NCI-H2196 treated with DMSO at 0.1 percent for 48 hours (cell line): ENCODE data around the gene NDUFB10.
"Not testable (repeated sequence)": the region's sequence is repeated elsewhere in the genome, so short reads cannot be mapped to it uniquely, and the experiment has no call there.

Source experiments
- DNase-seq: peaks from one replicate; lab custom pipeline; 2025; ENCODE audit not compliant: unreplicated experiment; lab: John Stamatoyannopoulos, UW

NDUFB10 gene

DNA sequence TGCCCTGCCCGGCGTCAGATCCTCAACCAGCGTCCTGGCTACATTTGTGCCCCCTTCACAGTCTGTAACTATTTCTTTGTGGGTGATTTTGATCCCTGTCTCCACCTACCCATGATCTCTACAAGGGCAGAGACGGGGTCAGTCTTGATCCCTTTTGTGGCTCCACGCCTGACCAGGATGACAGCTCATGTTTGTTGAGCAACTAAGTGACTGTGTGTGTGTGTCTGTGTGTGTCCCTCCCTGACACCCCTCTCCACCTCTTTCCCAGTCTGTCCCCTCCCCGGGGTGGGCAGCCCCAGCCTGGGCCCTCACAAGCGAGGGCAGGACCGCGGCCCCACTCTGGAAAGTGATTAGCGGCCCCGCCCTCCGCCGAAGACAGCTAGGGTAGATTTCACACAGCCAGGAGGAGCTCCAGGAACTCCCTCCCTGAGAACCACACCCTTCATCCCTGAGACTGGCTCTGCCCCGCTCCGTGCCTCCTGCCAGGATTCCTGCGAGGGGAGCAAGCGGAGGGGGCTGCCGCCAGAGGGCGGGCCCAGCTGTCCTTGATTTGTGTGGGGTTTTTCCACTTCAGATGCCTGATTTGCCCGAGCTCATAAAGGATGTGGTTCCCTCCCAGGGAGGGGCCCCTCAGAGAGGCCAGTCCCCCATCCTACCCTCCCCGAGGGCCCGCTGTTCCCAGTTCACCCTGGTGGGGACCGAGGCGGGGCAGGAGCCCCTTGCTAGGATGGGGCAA, 35.9 kb upstream of the NDUFB10 start:
- DNase-seq, result no peak

DNA sequence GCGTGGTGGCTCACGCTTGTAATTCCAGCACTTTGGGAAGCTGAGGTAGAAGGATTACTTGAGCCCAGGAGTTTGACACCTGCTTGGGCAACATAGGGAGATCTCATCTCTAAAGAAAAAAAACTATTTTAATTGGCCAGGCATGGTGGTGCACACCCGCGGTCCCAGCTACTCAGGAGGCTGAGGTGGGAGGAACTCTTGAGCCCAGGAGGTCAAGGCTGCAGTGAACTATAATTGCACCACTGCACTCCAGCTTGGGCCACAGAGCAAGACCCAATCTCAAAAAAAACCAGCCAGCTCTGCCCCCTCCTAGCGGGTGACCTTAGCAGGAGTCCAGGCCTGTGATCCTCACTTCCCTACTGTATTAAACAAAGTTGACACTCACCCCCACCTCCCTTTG, 35.2 kb upstream of the NDUFB10 start:
- no peak for DNase-seq

DNA sequence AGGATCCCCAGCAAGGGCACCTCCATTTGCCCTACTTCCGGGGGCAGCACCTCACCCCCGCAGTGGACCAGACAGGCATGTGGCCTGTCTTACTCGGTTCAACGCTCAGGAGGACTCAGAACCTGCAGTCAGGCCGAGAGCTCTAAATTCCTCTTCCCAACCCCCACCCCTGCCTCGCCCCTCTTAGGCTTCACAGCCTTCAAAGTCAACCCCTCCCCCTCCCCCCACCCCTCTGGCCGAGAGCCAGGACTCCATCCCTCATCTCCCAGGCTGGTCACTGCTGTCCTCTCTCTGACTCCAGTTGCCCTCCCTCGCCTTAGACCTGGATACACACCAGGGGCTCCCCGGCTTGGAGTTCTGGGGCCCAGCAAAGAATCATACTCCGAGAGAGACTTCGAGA, 33.1 kb upstream of the NDUFB10 start:
- no peak for DNase-seq

DNA sequence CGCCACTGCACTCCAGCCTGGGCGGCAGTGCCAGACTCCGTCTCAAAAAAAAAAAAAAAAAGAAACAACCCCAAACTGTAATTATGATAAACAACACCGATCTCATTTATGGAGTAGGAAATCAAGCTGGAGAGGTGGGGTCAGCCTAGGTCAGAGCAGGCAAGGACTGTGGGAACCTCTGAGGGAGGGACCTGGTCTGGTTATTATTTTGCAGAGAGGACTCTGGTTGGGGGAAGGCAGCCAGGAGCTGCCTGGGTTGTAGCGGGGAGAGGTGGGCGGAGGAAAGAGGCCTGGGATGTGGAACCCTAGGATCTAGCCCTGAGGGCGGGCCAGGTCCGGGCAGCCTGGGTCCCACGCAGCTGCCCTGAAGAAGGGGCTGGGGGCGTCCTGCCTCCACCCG, 30.2 kb upstream of the NDUFB10 start:
- DNase-seq, result peak; percentile 26

DNA sequence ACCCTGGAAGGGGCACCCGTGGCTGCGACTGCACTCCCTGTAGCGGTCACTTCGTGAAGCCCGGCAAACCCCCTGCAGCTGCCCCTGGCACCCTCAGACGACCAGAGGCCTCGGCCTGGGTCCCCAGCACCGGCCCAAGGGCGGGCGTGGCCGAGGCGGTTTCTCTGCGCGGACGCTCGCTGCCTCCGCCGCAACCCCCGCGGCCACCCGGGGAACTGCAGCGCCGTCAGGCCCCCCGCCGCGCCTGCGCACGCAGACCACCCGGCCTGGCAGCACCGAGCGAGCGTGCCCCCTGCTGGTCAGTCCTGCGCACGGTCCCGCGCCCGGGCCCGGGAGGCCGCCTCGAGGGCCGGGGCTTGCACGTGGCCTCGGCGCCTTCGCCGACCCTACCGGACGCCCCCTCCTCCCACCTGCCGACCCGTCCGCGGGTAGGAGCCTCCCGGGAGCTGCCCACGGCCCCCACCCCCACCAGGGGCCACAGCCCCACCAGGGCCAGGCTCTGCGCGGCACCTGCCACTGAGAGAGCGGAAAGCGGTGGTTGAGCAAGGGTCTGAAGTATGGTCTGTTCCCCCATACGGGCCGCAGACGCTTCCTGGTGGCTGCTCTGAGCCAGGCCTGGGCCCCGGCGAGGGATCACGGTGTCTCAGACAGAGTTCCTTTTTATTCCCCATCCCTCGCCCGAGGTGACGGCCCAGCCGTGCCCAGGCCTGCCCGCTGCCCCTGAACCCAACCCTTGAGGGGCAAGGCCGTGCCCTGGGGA, 29.6 kb upstream of the NDUFB10 start:
- DNase-seq, result peak; percentile 80

DNA sequence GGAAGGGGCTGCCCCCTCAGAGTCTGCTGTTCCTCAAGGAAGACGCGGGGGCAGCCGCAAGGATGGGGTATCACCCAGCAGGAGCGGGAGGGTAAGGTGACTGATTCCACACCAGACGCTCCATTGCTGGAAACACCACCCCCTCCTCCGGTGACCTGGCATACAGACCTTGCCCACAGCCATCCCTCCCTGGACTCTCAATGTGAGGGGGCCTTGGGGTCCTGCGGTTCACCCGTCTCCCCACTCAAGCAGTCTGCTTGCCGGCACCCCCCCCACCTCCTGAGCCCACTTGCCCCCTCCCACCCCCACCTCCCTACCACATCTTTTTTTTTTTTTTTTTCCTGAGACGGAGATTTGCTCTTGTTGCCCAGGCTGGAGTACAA, 29.0 kb upstream of the NDUFB10 start:
- DNase-seq, result no peak

DNA sequence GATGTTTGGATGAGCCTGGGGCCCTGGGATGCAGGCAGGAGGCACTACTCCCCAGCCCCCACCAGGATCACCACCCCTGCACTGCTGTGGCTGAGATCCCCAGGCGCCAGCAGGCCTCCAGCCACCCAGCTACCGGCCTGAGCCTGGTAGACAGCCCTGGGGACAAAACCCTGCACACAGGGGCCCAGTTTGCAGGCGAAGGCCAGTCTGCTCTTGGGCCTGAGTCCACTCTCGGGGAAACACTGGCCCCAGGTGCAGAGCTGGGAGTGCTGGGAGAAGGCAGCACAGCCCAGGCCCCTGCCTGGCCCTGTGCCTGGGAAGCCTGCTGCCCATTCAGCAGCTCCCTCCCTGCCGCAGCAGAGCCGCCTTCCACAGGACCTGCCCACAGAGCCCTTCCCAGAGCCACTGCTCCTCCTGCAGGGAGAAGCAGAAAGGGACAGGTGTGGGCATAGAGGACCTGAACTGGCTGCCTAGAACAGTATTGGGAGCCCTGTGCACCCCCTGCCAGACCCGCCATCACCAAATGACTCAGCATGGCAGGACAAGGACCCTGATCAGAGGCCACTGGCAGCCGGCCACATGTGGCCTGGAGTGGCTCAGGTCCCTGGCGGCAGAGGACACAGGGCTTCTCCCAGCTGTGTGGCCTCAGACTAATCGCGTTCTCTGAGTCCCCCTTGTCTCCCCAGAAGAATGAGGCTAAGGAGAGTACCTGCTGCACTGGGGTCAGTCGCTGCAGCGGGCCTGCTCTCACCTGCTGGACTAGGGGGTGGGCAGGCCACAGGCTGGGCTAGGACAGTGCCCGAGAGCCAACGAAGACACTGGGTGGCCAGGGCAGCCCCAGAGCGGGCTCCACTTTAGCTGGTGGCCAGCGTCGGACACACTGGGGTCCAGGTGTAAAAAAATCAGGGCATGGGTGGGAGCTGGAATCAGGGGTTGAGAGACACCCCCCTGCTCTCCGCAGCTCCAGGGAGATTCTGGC, 27.0 kb upstream of the NDUFB10 start:
- DNase-seq, result peak; percentile 26

DNA sequence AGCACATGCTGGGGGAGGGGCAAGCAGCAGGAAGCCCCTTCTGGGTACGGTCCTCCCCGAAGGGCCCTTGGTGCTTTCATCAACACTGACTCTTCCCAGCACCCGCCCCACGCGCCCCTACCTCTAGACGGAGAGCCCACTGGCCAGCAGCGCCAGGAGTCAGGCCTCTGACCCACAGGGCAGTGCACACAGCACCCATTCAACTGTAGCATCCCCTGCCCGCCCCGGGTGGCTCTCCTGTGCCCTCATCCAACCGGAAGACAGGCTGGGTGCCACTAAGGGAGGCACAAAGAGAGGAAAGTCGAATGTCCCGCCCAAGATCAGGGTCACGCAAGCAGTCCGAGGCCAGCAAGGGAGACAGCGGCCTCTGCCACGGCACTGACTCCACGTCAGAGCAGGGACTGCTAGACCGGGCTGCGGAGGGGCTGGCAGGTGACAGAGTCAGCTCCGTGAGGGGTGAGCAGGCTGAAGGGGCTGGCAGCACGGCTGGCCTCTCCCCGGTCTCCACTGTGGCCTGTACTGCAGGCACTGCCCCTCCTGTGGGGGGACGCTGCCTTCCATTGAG, 26.2 kb upstream of the NDUFB10 start:
- DNase-seq, result no peak

DNA sequence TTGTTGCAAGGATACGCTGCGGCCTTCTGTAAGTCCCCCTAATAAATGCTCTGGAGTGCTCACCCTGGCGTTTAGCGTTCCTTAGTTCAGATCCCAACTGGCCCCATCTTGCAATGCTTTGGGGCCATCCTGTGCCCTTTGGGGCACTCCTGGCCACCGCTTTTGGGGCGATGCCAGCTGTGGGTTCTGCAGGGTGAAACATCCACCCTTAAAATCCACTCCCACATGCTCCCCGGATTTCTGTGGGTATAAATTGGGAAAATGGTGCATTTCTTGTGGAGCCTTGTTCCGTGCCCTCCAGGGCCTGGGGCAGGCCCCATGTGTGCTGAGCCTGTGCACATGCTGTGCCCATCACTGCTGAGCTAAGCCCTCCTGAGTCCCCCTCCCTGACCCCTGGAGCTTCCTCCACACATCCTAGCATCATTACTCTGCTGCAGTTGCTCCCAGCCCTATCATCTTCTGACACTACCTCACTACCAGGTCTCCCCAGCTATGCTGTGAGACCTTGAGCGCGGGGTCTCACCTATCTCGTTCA, 22.3 kb upstream of the NDUFB10 start:
- no peak for DNase-seq

DNA sequence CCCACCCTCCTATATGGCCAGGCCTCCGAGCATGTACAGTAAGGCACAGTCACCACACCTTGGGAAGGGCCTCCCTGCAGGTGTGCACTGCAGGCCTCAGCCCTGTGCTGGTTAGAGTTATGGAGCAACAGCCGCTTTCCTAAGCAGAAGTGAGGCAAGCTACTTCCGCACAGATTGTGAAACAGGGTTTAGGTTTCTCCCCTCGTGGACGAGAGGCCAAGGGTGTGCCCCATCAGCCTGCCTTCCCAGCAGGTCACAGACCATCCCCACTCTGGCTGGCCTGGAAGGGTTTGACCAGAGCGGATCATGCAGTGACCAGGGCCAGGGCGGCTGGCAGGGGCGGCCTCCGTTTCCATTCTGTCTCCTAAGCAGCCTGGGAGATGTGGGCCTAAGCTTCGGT, 21.0 kb upstream of the NDUFB10 start:
- DNase-seq, result no peak

DNA sequence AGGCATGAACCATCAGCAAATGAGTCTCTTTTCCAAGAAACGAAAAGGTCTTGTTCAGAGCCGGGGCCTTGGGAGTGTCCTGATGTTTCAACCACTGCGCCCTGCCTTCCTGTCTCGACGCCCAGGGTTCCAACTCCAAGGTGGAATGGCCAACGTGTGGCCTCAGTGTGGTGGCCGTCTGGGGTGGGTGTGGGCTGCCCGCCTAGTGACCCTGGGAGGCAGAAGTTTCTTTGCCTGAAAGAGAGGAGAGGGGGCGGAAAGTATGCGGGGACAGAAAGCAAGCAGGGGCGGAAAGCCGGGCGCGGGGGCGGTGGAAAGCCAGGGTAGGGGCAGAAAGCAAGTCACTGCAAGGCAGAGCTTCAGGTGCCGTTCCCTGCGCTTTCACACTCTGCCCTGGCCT, 20.4 kb upstream of the NDUFB10 start:
- no peak for DNase-seq

DNA sequence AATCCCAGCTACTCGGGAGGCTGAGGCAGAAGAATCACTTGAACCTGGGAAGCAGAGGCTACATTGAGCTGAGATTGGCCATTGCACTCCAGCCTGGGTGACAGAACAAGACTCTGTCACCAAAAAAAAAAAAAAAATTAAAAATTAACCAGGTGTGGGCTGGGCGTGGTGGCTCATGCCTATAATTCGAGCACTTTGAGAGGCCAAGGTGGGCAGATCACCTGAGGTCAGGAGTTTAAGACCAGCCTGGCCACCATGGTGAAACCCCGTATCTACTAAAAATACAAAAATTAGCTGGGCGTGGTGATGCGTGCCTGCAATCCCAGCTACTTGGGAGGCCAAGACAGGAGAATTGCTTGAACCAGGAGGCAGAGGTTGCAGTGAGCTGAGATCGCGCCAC, 19.5 kb upstream of the NDUFB10 start:
- not testable (repeated sequence) for DNase-seq

DNA sequence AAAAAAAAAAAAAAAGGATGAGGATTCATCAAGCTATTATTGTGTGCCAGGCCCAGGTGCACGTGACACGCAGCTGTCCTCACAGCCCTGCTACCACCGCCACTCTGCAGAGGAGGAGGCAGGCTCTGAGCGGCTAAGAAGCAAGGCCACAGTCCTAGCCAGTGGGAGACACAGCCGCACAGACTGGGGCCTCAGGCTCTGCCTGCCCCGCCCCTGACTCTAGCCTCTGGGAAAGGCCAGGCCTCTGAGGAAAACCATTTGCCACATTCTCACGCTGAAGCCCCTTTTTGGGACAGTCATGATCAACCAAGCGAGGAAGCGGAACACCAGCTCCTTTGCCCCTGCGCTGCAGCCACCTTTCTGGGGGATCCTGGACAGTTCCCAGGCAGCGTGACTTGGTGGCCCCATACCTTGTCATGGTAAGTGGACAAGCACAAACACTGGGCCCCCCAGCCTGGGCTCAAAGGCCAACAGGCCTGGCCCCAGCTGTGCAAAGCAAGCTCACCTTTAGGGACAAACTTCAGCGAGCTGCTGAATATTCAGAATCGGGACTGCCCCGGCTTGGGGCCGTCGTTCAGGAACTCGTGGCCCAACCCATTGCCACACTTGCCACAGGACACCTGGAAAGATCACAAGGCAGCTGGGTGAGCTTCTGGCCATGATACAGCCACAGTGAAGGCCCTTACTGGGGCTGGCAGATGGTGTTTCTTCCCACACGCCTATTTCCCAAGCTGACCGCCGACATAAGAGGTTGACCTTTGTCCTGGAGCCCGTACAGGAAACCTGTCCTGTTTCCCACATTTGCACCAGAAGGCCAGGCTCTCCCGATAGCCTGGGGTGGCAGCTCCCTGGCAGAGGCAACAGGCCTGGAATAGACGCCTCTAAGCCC, 18.8 kb upstream of the NDUFB10 start:
- DNase-seq, result no peak

DNA sequence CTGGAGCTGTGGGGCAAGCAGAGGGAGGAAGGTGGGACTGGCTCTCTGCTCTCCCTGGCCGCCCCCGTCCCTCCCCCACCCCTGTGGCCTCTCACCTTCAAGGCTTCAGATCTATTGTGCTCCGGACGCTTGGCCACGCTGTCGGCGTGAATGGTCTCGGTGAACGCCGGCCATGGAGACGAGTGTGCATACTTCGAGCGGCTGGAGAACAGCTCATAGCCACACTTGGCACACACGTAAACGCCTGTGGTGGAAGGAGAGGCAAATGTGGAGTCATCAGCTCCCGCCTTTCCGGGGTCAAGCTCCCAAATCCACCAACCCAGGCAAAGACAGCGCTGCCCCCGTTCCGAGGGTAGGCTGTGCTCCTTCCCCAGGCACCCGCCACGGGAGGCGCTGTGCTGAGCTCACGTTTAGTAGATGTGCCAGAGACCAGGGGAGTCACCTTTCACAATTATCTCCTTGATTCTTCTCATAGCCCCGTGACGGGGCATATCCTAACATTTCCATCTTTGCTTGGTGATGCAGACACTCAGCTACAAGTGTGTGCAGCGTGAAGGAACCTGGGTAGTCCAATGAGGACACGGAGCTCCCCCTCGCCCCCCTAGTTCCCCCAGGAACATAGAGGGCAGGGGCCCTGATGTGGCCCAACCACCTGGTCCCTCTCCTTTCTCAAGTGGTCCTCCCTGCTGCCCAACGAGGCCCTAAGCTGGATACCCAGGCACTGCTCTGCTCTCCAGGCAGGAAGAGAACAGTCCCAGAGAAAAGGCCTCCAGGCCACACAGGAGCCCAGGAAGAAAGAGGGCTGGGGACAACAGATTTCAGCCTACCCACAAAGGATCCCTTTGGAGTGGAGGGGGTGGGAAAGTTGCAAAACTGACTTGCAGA, 17.9 kb upstream of the NDUFB10 start:
- DNase-seq, result no peak

DNA sequence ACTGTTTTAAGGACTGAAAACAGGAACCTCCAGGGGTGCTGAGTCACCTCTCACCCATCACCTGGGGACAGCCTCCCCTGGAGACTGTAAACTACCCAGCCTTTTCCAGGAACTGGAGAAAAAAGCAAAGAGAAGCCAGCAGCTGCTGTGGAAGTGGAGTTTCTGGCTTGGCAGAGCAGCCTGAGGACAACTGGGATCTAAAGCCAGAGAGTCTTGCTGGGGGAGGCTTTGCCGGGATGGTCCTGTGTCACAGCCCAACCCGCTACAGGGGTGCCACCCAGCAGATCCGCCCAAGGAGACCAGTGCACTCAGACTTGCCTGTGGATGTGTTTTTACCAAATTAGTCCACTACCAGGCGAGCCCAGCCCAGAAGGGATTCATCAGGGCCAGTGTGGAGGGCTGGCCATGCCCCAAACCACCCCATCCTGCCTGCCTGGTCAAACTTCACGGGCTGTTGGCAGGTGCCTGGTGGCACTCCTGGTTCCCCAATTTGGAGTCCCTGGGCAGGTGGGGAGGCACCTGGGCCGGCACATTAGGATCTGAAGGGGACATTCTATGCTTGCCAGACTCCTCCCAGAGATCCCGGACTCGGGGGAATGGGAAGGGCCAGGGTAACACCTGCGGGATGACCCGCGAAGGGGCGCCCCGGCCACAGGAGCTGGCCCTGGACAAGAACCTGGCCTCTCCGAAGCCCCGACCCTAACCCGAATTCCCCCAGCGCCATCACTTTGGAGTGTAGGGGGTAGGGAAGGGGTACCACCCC, 17.1 kb upstream of the NDUFB10 start:
- DNase-seq, result no peak

DNA sequence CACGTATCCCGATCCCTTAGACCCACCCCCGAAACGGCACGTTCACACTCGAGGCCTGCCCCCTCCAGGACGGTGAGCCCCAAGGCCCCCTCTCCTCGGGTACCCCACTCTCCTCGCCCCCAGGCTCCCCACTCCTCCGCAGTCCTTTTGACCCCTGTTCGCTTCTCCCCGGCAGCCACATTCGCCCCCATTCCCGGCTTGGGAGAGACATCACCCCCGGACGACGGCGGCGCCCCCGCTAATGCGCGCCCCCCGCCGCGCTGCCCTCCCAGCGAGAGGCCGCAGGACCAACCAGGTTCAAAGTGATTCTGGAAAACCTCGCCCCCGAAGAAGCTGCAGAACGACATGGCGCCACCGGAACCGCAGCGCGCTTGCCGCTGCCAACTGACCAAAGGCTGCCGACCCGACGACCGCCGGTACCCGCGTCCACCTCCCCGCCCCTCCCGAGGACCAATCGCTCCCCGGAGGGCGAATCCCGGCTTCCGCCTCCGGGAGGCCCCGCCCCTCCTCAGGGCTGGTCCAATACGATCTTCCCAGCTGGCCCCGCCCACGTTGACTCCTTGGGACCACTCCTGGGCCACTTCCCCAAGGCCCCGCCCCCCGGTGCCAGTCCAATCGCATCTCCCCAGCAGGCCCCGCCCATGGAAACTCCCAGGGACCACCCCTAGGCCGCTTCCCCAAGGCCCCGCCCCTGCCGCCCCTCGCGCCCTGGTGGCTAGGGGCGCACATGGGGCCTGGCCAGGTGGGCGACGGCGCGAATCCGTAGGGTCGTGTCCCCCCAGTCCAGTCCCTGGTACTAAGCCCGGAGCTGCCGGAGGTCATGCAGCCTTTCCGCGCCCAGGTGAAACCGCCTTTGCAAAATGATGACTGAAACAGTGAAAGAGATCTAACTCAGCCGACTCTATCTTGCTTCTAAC, 16.3 kb upstream of the NDUFB10 start, which contains the start of gene MSRB1:
MSRB1 (minus strand) TSS at position 390 of the 917 bp plus-strand sequence; CDS start at position 347, 43 bp downstream.
- DNase-seq, result peak; percentile 98

DNA sequence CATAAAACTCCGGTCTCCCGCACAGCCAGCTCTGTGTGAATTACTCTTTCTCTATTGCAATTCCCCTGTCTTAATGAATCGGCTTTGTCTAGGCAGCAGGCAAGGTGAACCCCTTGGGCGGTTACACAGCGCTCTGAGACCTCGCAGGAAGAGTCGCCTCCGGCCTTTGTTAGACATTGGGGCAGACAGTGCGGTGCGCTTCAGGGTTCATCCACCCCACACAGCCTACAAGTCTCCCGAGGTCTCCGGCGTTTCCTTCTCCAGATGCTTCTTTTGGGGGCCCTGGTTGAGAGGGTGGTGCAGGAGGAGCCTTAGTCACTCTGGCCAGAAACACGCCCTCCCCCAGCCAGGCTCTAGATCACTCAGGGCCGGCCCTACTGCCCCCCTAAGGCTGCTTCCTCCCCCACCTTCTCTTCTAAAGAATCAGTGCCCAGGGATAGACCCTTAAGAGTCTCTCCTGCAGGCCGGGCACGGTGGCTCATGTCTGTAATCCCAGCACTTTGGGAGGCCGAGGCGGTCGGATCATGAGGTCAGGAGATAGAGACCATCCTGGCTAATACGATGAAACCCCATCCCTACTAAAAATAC, 14.6 kb upstream of the NDUFB10 start:
- no peak for DNase-seq
